GM12878 (cell line): ENCODE measurements around the gene ANKRD62. TPM values are rescaled to one million over a fixed set of nuclear protein-coding genes. Genes with fewer than 3 reads are reported as not detected.
"Not testable (repeated sequence)": the region's sequence is repeated elsewhere in the genome, so short reads cannot be mapped to it uniquely, and the experiment has no call there.

ENCODE experiments used
- ATAC-seq: fragments of 200-7000 bp; cut with Tn5 transposase; 3 replicates; pipeline ENCODE4 v1.9.1; 2020; ENCODE audit warnings: mild to moderate bottlenecking, moderate library complexity
- BruUV-seq: library from RNA; stranded (reverse); fragments of 400-500 nt; replicated peaks from 2 replicates; lab custom pipeline; 2021; lab: Mats Ljungman, UMichigan
- CTCF ChIA-PET: fragments of 300-600 bp; sonication (Branson Sonifier 250); formaldehyde crosslinking; extraction: SDS; loops from one replicate; lab custom pipeline; 2021; ENCODE audit warnings: inconsistent platforms; lab: Yijun Ruan, JAX
- POLR2A ChIA-PET: fragments of 350-600 bp; formaldehyde crosslinking; extraction: SDS; loops from one replicate; lab custom pipeline; 2021; ENCODE audit warnings: inconsistent platforms; lab: Charles Lee
- RAD21 ChIA-PET: fragments of 300-600 bp; sonication (Branson Sonifier 250); formaldehyde crosslinking; loops from one replicate; lab custom pipeline; 2023; ENCODE audit warnings: antibody characterized with exemption; ENCODE audit not compliant: unreplicated experiment; lab: Charles Lee
- SMC1A ChIA-PET: fragments of 300-600 bp; sonication (Branson Sonifier 250); formaldehyde crosslinking; loops from one replicate; lab custom pipeline; 2023; ENCODE audit not compliant: unreplicated experiment, uncharacterized antibody; lab: Charles Lee
- DNase-seq: peaks from one replicate; pipeline ENCODE4 v3.0.0-alpha.2; 2011; ENCODE audit warnings: low read depth, low spot score
- FAIRE-seq: peaks from 3 replicates; lab custom pipeline; 2011; peaks lifted over from hg19 to GRCh38; lab: Jason Lieb, UNC
- H2AFZ ChIP-seq: 2 replicates; pipeline ENCODE4 v1.6.0; 2011; ENCODE audit warnings: low read depth, low read length, control low read depth; ENCODE audit not compliant: control insufficient read depth
- H3K27ac ChIP-seq: 2 replicates; pipeline ENCODE4 v1.5.1; 2011; ENCODE audit warnings: control low read depth; ENCODE audit not compliant: control insufficient read depth, insufficient read depth
- H3K27me3 ChIP-seq, 2 experiments: replicated peaks in 1 of 2; 2 replicates each; pipeline versions ENCODE4 v1.6.0 to v1.6.1; 2011; ENCODE audit warnings: low read length in 1 of 2; ENCODE audit not compliant: control insufficient read depth in 2 of 2, insufficient read depth in 2 of 2
- H3K36me3 ChIP-seq, 2 experiments: 2 replicates each; pipeline ENCODE4 v1.5.1; 2011; ENCODE audit warnings: low read length in 1 of 2; ENCODE audit not compliant: control insufficient read depth in 2 of 2, insufficient read depth in 2 of 2
- H3K4me1 ChIP-seq: 2 replicates; pipeline ENCODE4 v1.6.1; 2011; ENCODE audit warnings: mild to moderate bottlenecking, low read length, moderate library complexity, mixed read lengths; ENCODE audit not compliant: control insufficient read depth, insufficient read depth
- H3K4me2 ChIP-seq: 2 replicates; pipeline ENCODE4 v1.6.0; 2011; ENCODE audit warnings: control low read depth; ENCODE audit not compliant: control insufficient read depth, insufficient read depth
- H3K4me3 ChIP-seq: fragments of 200-600 bp; sonication (generic); 2 replicates; pipeline ENCODE4 v1.5.1; 2016
- H3K79me2 ChIP-seq: 2 replicates; pipeline ENCODE4 v1.6.0; 2011; ENCODE audit warnings: low read length; ENCODE audit not compliant: control insufficient read depth, insufficient read depth
- H3K9ac ChIP-seq: 2 replicates; pipeline ENCODE4 v1.8.0; 2011; ENCODE audit warnings: low read length, control low read depth, mixed read lengths; ENCODE audit not compliant: control insufficient read depth, insufficient read depth
- H3K9me3 ChIP-seq: replicated peaks from 3 replicates; pipeline ENCODE4 v1.5.1; 2011; ENCODE audit warnings: mild to moderate bottlenecking, low read length; ENCODE audit not compliant: control insufficient read depth, insufficient read depth
- H4K20me1 ChIP-seq: 2 replicates; pipeline ENCODE4 v1.6.0; 2011; ENCODE audit not compliant: control insufficient read depth, insufficient read depth
- WGBS: methylation state at CpG from one replicate; pipeline ENCODE4 v1.1.6; 2016; ENCODE audit warnings: low lambda C conversion rate; ENCODE audit not compliant: insufficient replicate concordance, insufficient coverage; ENCODE audit errors: missing lambda C conversion rate; 5-methylcytosine and 5-hydroxymethylcytosine counted together
- in situ Hi-C: fragments of 300-500 bp; cut with MboI; formaldehyde crosslinking; loops from 9 replicates; pipeline ENCODE4 v1.14.3; 2018; ENCODE audit warnings: mixed read lengths
- intact Hi-C: fragments of 100-400 bp; cut with micrococcal nuclease; formaldehyde crosslinking; loops from one replicate; pipeline ENCODE4 v1.14.2; 2022; ENCODE audit not compliant: unreplicated experiment
- polyA plus RNA-seq, 11 experiments: library from polyadenylated mRNA; depleted of rRNA in 4 of 11; unstranded in 6 of 11; stranded (reverse) in 5 of 11; fragments of >200 nt; fragmentation: Nextera tagmentation in 4 of 11; fragmentation: Illumina TruSeq in 1 of 11; extraction: Ambion mirVana in 4 of 11; extraction: Trizol in 1 of 11; gene quantifications; 1 replicate in 1 of 11; 2 replicates in 10 of 11; pipeline versions ENCODE4 v1.2.1 to v1.2.3, GENCODE V29; 2011 to 2016; ENCODE audit warnings: inconsistent platforms in 2 of 11, missing spikeins in 2 of 11, low read depth in 1 of 11
- total RNA-seq, 4 experiments: library from RNA; depleted of rRNA in 3 of 4; stranded (reverse); fragments of >200 nt in 3 of 4; fragmentation: Illumina TruSeq in 1 of 4; extraction: Trizol in 1 of 4; gene quantifications; 2 replicates each; pipeline versions ENCODE4 v1.2.1 to v1.2.3, GENCODE V29; 2013 to 2021

The ANKRD62 gene
- total and polyA plus RNA-seq, 10 of the 15 experiments (the other 5 are each of a cell fraction or from before 2014, with no cell fraction given) = not detected

DNA sequence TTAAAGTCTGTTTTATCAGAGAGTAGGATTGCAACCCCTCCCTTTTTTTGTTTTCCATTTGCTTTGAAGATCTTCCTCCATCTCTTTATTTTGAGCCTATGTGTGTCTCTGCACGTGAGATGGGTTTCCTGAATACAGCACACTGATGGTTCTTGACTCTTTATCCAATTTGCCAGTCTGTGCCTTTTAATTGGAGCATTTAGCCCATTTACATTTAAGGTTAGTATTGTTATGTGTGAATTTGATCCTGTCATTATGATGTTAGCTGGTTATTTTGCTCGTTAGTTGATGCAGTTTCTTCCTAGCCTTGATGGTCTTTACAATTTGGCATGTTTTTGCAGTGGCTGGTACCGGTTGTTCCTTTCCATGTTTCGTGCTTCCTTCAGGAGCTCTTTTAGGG lies 45.2 kb downstream of the ANKRD62 start:
- DNase-seq, RAD21 ChIA-PET, H3K27ac ChIP-seq, H3K9me3 ChIP-seq, H3K4me3 ChIP-seq, H3K4me1 ChIP-seq, FAIRE-seq, H3K79me2 ChIP-seq, H3K9ac ChIP-seq, BruUV-seq, SMC1A ChIA-PET, in situ Hi-C loops, H3K36me3 ChIP-seq, ATAC-seq, H2AFZ ChIP-seq, CTCF ChIA-PET, H3K27me3 ChIP-seq, POLR2A ChIA-PET, H3K4me2 ChIP-seq, H4K20me1 ChIP-seq, intact Hi-C loops: not testable (repeated sequence)
- WGBS = 20% methylated on average over 2 of the region's 4 CpGs

DNA sequence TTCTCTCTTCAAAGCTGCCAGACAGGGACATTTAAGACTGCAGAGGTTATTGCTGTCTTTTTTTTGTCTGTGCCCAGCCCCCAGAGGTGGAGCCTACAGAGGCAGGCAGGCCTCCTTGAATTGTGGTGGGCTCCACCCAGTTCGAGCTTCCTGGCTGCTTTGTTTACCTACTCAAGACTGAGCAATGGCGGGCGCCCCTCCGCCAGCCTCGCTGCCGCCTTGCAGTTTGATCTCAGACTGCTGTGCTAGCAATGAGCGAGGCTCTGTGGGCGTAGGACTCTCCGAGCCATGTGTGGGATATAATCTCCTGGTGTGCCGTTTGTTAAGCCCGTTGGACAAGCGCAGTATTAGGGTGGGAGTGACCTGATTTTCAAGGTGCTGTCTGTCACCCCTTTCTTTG lies 47.2 kb downstream of the ANKRD62 start:
- BruUV-seq, in situ Hi-C loops, H3K4me1 ChIP-seq, intact Hi-C loops, H3K36me3 ChIP-seq, H3K27me3 ChIP-seq, DNase-seq, FAIRE-seq, H3K9me3 ChIP-seq, ATAC-seq, POLR2A ChIA-PET, CTCF ChIA-PET, SMC1A ChIA-PET, H2AFZ ChIP-seq, H4K20me1 ChIP-seq, H3K4me2 ChIP-seq, H3K4me3 ChIP-seq, H3K9ac ChIP-seq, H3K79me2 ChIP-seq, RAD21 ChIA-PET, H3K27ac ChIP-seq: not testable (repeated sequence)
- WGBS = 44% methylated on average over 11 of the region's 12 CpGs

DNA sequence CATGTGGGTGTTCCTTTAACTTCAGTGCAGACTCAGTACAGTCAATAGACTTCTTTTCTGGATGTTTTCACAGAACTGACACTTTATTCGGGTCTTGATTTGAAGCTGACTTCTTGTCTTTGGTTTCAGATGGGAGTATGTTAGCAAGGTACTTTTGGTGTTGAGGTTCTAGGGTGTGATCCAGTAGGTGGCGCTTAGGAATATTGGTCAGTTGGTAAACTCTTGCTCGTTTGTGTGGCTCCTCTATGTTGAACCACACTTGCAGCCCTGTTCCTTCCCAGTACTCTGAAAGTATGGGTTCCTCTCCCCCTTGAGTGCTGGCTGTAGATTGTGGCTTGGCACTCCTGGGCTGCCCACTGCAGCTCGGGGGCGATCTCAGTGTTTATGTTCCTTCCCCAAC lies 48.1 kb downstream of the ANKRD62 start:
- H3K36me3 ChIP-seq, SMC1A ChIA-PET, H3K27me3 ChIP-seq, H3K9ac ChIP-seq, H2AFZ ChIP-seq, H3K79me2 ChIP-seq, intact Hi-C loops, BruUV-seq, POLR2A ChIA-PET, H3K27ac ChIP-seq, in situ Hi-C loops, CTCF ChIA-PET, RAD21 ChIA-PET, H3K9me3 ChIP-seq, H4K20me1 ChIP-seq, ATAC-seq, H3K4me3 ChIP-seq, DNase-seq, H3K4me2 ChIP-seq, H3K4me1 ChIP-seq: not testable (repeated sequence)
- FAIRE-seq = peak; percentile 84
- WGBS = no CpG with 5 or more reads among the region's 5 CpGs

DNA sequence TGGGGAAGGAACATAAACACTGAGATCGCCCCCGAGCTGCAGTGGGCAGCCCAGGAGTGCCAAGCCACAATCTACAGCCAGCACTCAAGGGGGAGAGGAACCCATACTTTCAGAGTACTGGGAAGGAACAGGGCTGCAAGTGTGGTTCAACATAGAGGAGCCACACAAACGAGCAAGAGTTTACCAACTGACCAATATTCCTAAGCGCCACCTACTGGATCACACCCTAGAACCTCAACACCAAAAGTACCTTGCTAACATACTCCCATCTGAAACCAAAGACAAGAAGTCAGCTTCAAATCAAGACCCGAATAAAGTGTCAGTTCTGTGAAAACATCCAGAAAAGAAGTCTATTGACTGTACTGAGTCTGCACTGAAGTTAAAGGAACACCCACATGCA lies 55.8 kb downstream of the ANKRD62 start:
- CTCF ChIA-PET, H3K4me2 ChIP-seq, H3K36me3 ChIP-seq, H3K27ac ChIP-seq, ATAC-seq, intact Hi-C loops, RAD21 ChIA-PET, H3K4me3 ChIP-seq, DNase-seq, SMC1A ChIA-PET, H3K27me3 ChIP-seq, H2AFZ ChIP-seq, H3K9ac ChIP-seq, POLR2A ChIA-PET, H4K20me1 ChIP-seq, H3K9me3 ChIP-seq, H3K4me1 ChIP-seq, in situ Hi-C loops, BruUV-seq, H3K79me2 ChIP-seq: not testable (repeated sequence)
- WGBS = no CpG with 5 or more reads among the region's 5 CpGs
- FAIRE-seq = peak; percentile 99
